H1 (cell line): ENCODE results near the gene WNT2. TPM values are rescaled to one million over a fixed set of nuclear protein-coding genes. Genes with fewer than 3 reads are reported as not detected.

Experiments used
- CTCF ChIA-PET: fragments of 300-600 bp; sonication (Branson Sonifier 250); formaldehyde crosslinking; loops from one replicate; lab custom pipeline; 2021; ENCODE audit not compliant: partially characterized antibody; lab: Charles Lee
- POLR2A ChIA-PET: fragments of 300-600 bp; sonication (Branson Sonifier 250); formaldehyde crosslinking; loops from one replicate; lab custom pipeline; 2021; ENCODE audit warnings: inconsistent platforms; ENCODE audit not compliant: partially characterized antibody; lab: Charles Lee
- DNase-seq, 2 experiments: peaks; one replicate each; pipeline versions ENCODE4 v3.0.0 to v3.0.0-alpha.2; 2010 to 2022; ENCODE audit warnings: low spot score in 2 of 2, low read depth in 1 of 2, mixed read lengths in 1 of 2
- FAIRE-seq: peaks from 2 replicates; lab custom pipeline; 2011; peaks lifted over from hg19 to GRCh38; lab: Jason Lieb, UNC
- H2AFZ ChIP-seq: 2 replicates; pipeline ENCODE4 v1.8.1; 2012; ENCODE audit warnings: low read length, inconsistent platforms
- H2AK5ac ChIP-seq: 2 replicates; pipeline ENCODE4 v1.6.1; 2013; ENCODE audit warnings: low read depth, low read length
- H2BK120ac ChIP-seq: replicated peaks from 2 replicates; pipeline ENCODE3; 2013; ENCODE audit warnings: low read depth, low read length, inconsistent platforms
- H2BK12ac ChIP-seq: 2 replicates; pipeline ENCODE4 v1.6.1; 2013; ENCODE audit warnings: low read depth, low read length
- H2BK15ac ChIP-seq: 2 replicates; pipeline ENCODE4 v1.6.1; 2013; ENCODE audit warnings: low read length
- H2BK20ac ChIP-seq: 2 replicates; pipeline ENCODE4 v1.6.1; 2013; ENCODE audit warnings: low read length
- H2BK5ac ChIP-seq: 2 replicates; pipeline ENCODE4 v1.6.1; 2013; ENCODE audit warnings: low read depth, low read length
- H3K14ac ChIP-seq: 2 replicates; pipeline ENCODE4 v1.6.1; 2013; ENCODE audit warnings: inconsistent platforms; ENCODE audit not compliant: insufficient read length
- H3K18ac ChIP-seq: 2 replicates; pipeline ENCODE4 v1.6.1; 2013; ENCODE audit warnings: low read length; ENCODE audit errors: extremely low read depth
- H3K23ac ChIP-seq: 2 replicates; pipeline ENCODE4 v1.6.1; 2013; ENCODE audit warnings: inconsistent platforms; ENCODE audit not compliant: insufficient read length
- H3K23me2 ChIP-seq: 2 replicates; pipeline ENCODE4 v1.6.1; 2013; ENCODE audit warnings: low read depth, low read length
- H3K27ac ChIP-seq: 2 replicates; pipeline ENCODE4 v1.6.1; 2011; ENCODE audit warnings: low read depth, low read length, inconsistent platforms
- H3K27me3 ChIP-seq, 4 experiments: replicated peaks in 1 of 4; 1 replicate in 1 of 4; 2 replicates in 3 of 4; pipeline versions ENCODE4 v1.6.1 to v1.8.1; 2011 to 2013; ENCODE audit warnings: low read length in 3 of 4, mild to moderate bottlenecking in 3 of 4, inconsistent platforms in 2 of 4, mixed read lengths in 2 of 4, moderate library complexity in 1 of 4; ENCODE audit not compliant: control insufficient read depth in 3 of 4, insufficient read depth in 3 of 4; ENCODE audit errors: extremely low read depth in 1 of 4
- H3K36me3 ChIP-seq, 4 experiments: 2 replicates each; pipeline versions ENCODE4 v1.6.1 to v1.8.1; 2011 to 2013; ENCODE audit warnings: mild to moderate bottlenecking in 4 of 4, low read length in 3 of 4, moderate library complexity in 2 of 4, control low read depth in 1 of 4, inconsistent platforms in 1 of 4; ENCODE audit not compliant: insufficient read depth in 4 of 4, control insufficient read depth in 2 of 4
- H3K4ac ChIP-seq: replicated peaks from 2 replicates; pipeline ENCODE3; 2013; ENCODE audit warnings: low read length, low read depth, mixed read lengths, inconsistent platforms; ENCODE audit not compliant: insufficient read length
- H3K4me1 ChIP-seq, 4 experiments: replicated peaks in 1 of 4; 1 replicate in 1 of 4; 2 replicates in 3 of 4; pipeline versions ENCODE4 v1.6.1 to v1.8.1; 2011 to 2013; ENCODE audit warnings: low read length in 3 of 4, inconsistent platforms in 2 of 4, mixed read lengths in 1 of 4; ENCODE audit not compliant: insufficient read depth in 4 of 4, control insufficient read depth in 3 of 4
- H3K4me2 ChIP-seq, 2 experiments: 2 replicates each; pipeline versions ENCODE4 v1.6.1 to v1.8.1; 2011 to 2013; ENCODE audit warnings: low read depth in 2 of 2, low read length in 2 of 2, control low read depth in 1 of 2, inconsistent platforms in 1 of 2, mild to moderate bottlenecking in 1 of 2; ENCODE audit not compliant: insufficient read depth in 1 of 2
- H3K4me3 ChIP-seq, 4 experiments: fragments of 200-600, 300-600 bp in 1 of 4; sonication (generic), shearing (Covaris generic), sonication (Bioruptor Twin) in 1 of 4; 2 replicates each; pipeline versions ENCODE4 v1.5.1 to v1.8.1; 2011 to 2016; ENCODE audit warnings: low read length in 4 of 4, low read depth in 3 of 4, control low read depth in 2 of 4, inconsistent platforms in 2 of 4, mild to moderate bottlenecking in 2 of 4, mixed read lengths in 1 of 4, moderate library complexity in 1 of 4; ENCODE audit not compliant: insufficient read depth in 2 of 4; ENCODE audit errors: extremely low read depth in 1 of 4
- H3K56ac ChIP-seq: replicated peaks from 2 replicates; pipeline ENCODE3; 2013; ENCODE audit warnings: low read depth, mild to moderate bottlenecking, mixed read lengths, low read length, inconsistent platforms; ENCODE audit not compliant: insufficient read length
- H3K79me1 ChIP-seq: 2 replicates; pipeline ENCODE4 v1.6.1; 2013; ENCODE audit warnings: low read depth, low read length, control low read depth
- H3K79me2 ChIP-seq, 2 experiments: 2 replicates each; pipeline versions ENCODE4 v1.6.1 to v1.8.1; 2012 to 2013; ENCODE audit warnings: low read length in 2 of 2, mild to moderate bottlenecking in 2 of 2, inconsistent platforms in 1 of 2; ENCODE audit not compliant: insufficient read depth in 2 of 2, control insufficient read depth in 1 of 2
- H3K9ac ChIP-seq, 4 experiments: replicated peaks in 1 of 4; 1 replicate in 1 of 4; 2 replicates in 3 of 4; pipeline versions ENCODE4 v1.6.1 to v1.8.1; 2011 to 2013; ENCODE audit warnings: low read depth in 3 of 4, low read length in 3 of 4, control low read depth in 2 of 4, mild to moderate bottlenecking in 2 of 4, moderate library complexity in 2 of 4, inconsistent platforms in 1 of 4; ENCODE audit errors: extremely low read depth in 1 of 4
- H3K9me3 ChIP-seq, 2 experiments: 2 replicates each; pipeline versions ENCODE4 v1.6.1 to v1.8.1; 2012 to 2013; ENCODE audit warnings: mild to moderate bottlenecking in 2 of 2, moderate library complexity in 2 of 2, control low read depth in 1 of 2, inconsistent platforms in 1 of 2, low read depth in 1 of 2, low read length in 1 of 2, mixed read lengths in 1 of 2; ENCODE audit not compliant: insufficient read depth in 2 of 2
- H4K20me1 ChIP-seq, 2 experiments: replicated peaks in 1 of 2; 2 replicates each; pipeline versions ENCODE3 to v1.8.1; 2011 to 2013; ENCODE audit warnings: inconsistent platforms in 2 of 2, low read length in 2 of 2, mild to moderate bottlenecking in 1 of 2; ENCODE audit not compliant: insufficient read depth in 2 of 2, control insufficient read depth in 1 of 2
- H4K5ac ChIP-seq: 2 replicates; pipeline ENCODE4 v1.6.1; 2013; ENCODE audit warnings: low read length, low read depth, mixed read lengths, inconsistent platforms; ENCODE audit not compliant: insufficient read length
- H4K8ac ChIP-seq: 2 replicates; pipeline ENCODE4 v1.8.0; 2013; ENCODE audit warnings: mild to moderate bottlenecking, moderate library complexity, low read length, inconsistent platforms; ENCODE audit not compliant: insufficient read depth; ENCODE audit errors: extremely low read depth
- H4K91ac ChIP-seq: replicated peaks from 2 replicates; pipeline ENCODE3; 2013; ENCODE audit warnings: low read length, mixed read lengths, inconsistent platforms; ENCODE audit not compliant: insufficient read length
- EGR1 ChIP-seq: IDR thresholded peaks from 2 replicates; pipeline ENCODE4 v1.6.1; 2011; ENCODE audit warnings: low read depth, low read length, borderline replicate concordance
- HDAC6 ChIP-seq: IDR thresholded peaks from one replicate; pipeline ENCODE4 v1.7.1; 2012; ENCODE audit warnings: low read depth, mild to moderate bottlenecking, inconsistent platforms, low read length, moderate library complexity
- PHF8 ChIP-seq: fragments of 200-600 bp; sonication (generic); conservative IDR thresholded peaks from 2 replicates; pipeline ENCODE4 v1.7.1; 2012; ENCODE audit warnings: low read depth, mild to moderate bottlenecking, inconsistent platforms, low read length, moderate library complexity
- RAD21 ChIP-seq, 2 experiments: IDR thresholded peaks in 1 of 2; conservative IDR thresholded peaks in 1 of 2; 2 replicates each; pipeline ENCODE4 v1.6.1; 2011; ENCODE audit warnings: low read depth in 2 of 2, low read length in 2 of 2, improper control_type of control experiment in 1 of 2, inconsistent platforms in 1 of 2, mild to moderate bottlenecking in 1 of 2, moderate library complexity in 1 of 2
- SP2 ChIP-seq: IDR thresholded peaks from 2 replicates; pipeline ENCODE4 v1.6.1; 2012; ENCODE audit warnings: mild to moderate bottlenecking, low read length, inconsistent platforms
- YY1 ChIP-seq: IDR thresholded peaks from 2 replicates; pipeline ENCODE4 v1.6.1; 2011; ENCODE audit warnings: low read depth, mild to moderate bottlenecking, low read length
- ZNF274 ChIP-seq: IDR thresholded peaks from 2 replicates; pipeline ENCODE4 v1.7.0; 2012; ENCODE audit warnings: low read length, borderline replicate concordance; ENCODE audit errors: extremely low read depth
- WGBS, 2 experiments: shearing (Covaris generic) in 1 of 2; methylation state at CpG; one replicate each; pipeline versions ENCODE4 v1.1.6 to v1.1.7; 2013 to 2015; ENCODE audit warnings: low lambda C conversion rate in 2 of 2, mixed read lengths in 2 of 2, inconsistent platforms in 1 of 2, low coverage in 1 of 2, missing lambda C conversion rate in 1 of 2; ENCODE audit not compliant: insufficient replicate concordance in 2 of 2, insufficient coverage in 1 of 2, insufficient read length in 1 of 2; ENCODE audit errors: extremely low coverage in 1 of 2, missing lambda C conversion rate in 1 of 2; 5-methylcytosine and 5-hydroxymethylcytosine counted together
- polyA plus RNA-seq, 7 experiments: library from polyadenylated mRNA; depleted of rRNA in 3 of 7; stranded (reverse) in 5 of 7; unstranded in 2 of 7; fragments of >200 nt in 5 of 7; fragments of 200-250 nt in 2 of 7; gene quantifications; 1 replicate in 5 of 7; 2 replicates in 1 of 7; 4 replicates in 1 of 7; pipeline versions ENCODE4 v1.2.1 to v1.2.3, GENCODE V29; 2011 to 2013; ENCODE audit warnings: missing spikeins in 2 of 7, mixed read lengths in 2 of 7
- total RNA-seq: library from RNA; stranded (reverse); fragmentation: NEBNext Ultra II Directional; extraction: Animal tissue kit (Norgen Biotek cat#: 25700); gene quantifications from 2 replicates; pipeline ENCODE4 v1.2.1, GENCODE V29; 2021

The WNT2 gene
- total and polyA plus RNA-seq, 2 of the 8 experiments (the other 6 are each of a cell fraction or from before 2014, with no cell fraction given) = not detected

GRCh38 chr7:117372073-117372472 is 49.2 kb upstream of the WNT2 start:
- no peaks in the 10 kb centered on the region for H4K20me1 ChIP-seq
- H3K4me3 ChIP-seq = no peak overlapping the region
- no peak overlapping the region for H4K8ac ChIP-seq
- no peaks in the 10 kb centered on the region for H3K79me2 ChIP-seq
- H3K4ac ChIP-seq = no peak overlapping the region
- H3K79me1 ChIP-seq = no peaks in the 10 kb centered on the region
- no peak overlapping the region for H2AK5ac ChIP-seq
- no peaks in the 10 kb centered on the region for H3K36me3 ChIP-seq
- FAIRE-seq (no peak), DNase-seq (no peak)
- H3K14ac ChIP-seq = no peak overlapping the region
- H3K9ac ChIP-seq = no peak overlapping the region
- H3K23me2 ChIP-seq = no peaks in the 10 kb centered on the region
- H3K27me3 ChIP-seq = no peaks in the 10 kb centered on the region
- CTCF ChIA-PET = interaction anchor here (1.6 kb wide), 1 partner anchor 28 kb away, joined by 4 read pairs; no protein-coding TSS in a partner anchor
- no peak overlapping the region for H3K56ac ChIP-seq
- H2BK15ac ChIP-seq = no peak overlapping the region
- no peak overlapping the region for H2AFZ ChIP-seq
- no peak overlapping the region for H2BK12ac ChIP-seq
- H4K5ac ChIP-seq = no peak overlapping the region
- no peaks in the 10 kb centered on the region for H3K4me1 ChIP-seq
- H2BK20ac ChIP-seq = no peak overlapping the region
- H3K23ac ChIP-seq = no peak overlapping the region
- no peak overlapping the region for H4K91ac ChIP-seq
- H3K9me3 ChIP-seq = no peaks in the 10 kb centered on the region
- no peak for TF ChIP-seq HDAC6
- no peak for TF ChIP-seq YY1
- TF ChIP-seq ZNF274 = no peak
- TF ChIP-seq PHF8 = no peak
- no peak for TF ChIP-seq EGR1
- TF ChIP-seq RAD21 (IDR thresholded peaks at IDR 0.05 in 1 of 2, conservative IDR thresholded peaks at IDR 0.05 in 1 of 2; ENCODE audit: low read depth in 2 of 2, low read length in 2 of 2) = no peak
- no peak for TF ChIP-seq SP2
- TF ChIP-seq, all 59 proteins: peak for 0
- no peak overlapping the region for H3K27ac ChIP-seq
- WGBS, 2 experiments = 89% methylated on average over 1 of the region's 1 CpG; no CpG with 5 or more reads in 1 of the 2 experiments
- POLR2A ChIA-PET = no interaction called here
- H2BK120ac ChIP-seq = no peak overlapping the region
- H2BK5ac ChIP-seq = no peak overlapping the region
- no peak overlapping the region for H3K18ac ChIP-seq
- no peak overlapping the region for H3K4me2 ChIP-seq
